Adrenal gland (tissue), 12 donors: ENCODE measurements around the gene ACOT7. TPM values are rescaled to one million over a fixed set of nuclear protein-coding genes. Genes with fewer than 3 reads are reported as not detected.
"Not testable (repeated sequence)": the region's sequence is repeated elsewhere in the genome, so short reads cannot be mapped to it uniquely, and the experiment has no call there.

Experiments
- DNase-seq, 7 donors: peaks; one replicate each; pipeline ENCODE4 v3.0.0-alpha.2; 2019 to 2020
- H3K27ac ChIP-seq, 5 donors: fragments of 200-600 bp; sonication (generic) in 4 of 5; 1 replicate in 3 of 5; 2 replicates in 2 of 5; pipeline versions ENCODE4 v1.5.1 to v1.8.0; 2016 to 2020; ENCODE audit warnings: mild to moderate bottlenecking in 1 of 5
- H3K27me3 ChIP-seq: fragments of 200-600 bp; 2 replicates; pipeline ENCODE4 v1.8.0; 2021
- H3K36me3 ChIP-seq, 2 donors: fragments of 200-600 bp; replicated peaks in 1 of 2; 1 replicate in 1 of 2; 2 replicates in 1 of 2; pipeline versions ENCODE4 v1.5.1 to v1.8.0; 2018 to 2022
- H3K4me1 ChIP-seq, 2 donors: fragments of 200-600 bp; replicated peaks in 1 of 2; 1 replicate in 1 of 2; 2 replicates in 1 of 2; pipeline versions ENCODE4 v1.5.1 to v1.8.0; 2018 to 2021
- H3K4me3 ChIP-seq, 4 donors: fragments of 200-600 bp; sonication (generic) in 3 of 4; one replicate each; pipeline ENCODE4 v1.5.1; 2016 to 2018
- H3K9me3 ChIP-seq, 3 donors: fragments of 200-600 bp; sonication (generic) in 1 of 3; replicated peaks in 1 of 3; 1 replicate in 2 of 3; 2 replicates in 1 of 3; pipeline versions ENCODE4 v1.5.1 to v1.8.0; 2016 to 2021
- CTCF ChIP-seq, 6 experiments: fragments of 450-650 bp in 4 of 6; fragments of 200-600 bp in 2 of 6; sonication (generic) in 1 of 6; IDR thresholded peaks; 1 replicate in 5 of 6; 2 replicates in 1 of 6; pipeline versions ENCODE4 v1.5.1 to v1.8.0; 2016 to 2021; ENCODE audit warnings: antibody characterized with exemption in 6 of 6, mild to moderate bottlenecking in 2 of 6, moderate library complexity in 1 of 6
- POLR2A ChIP-seq, 2 donors: fragments of 450-650 bp; IDR thresholded peaks; one replicate each; pipeline ENCODE4 v1.6.1; 2017; ENCODE audit warnings: antibody characterized with exemption in 2 of 2, mild to moderate bottlenecking in 2 of 2, moderate library complexity in 1 of 2
- WGBS, 4 donors: extraction: QIAGEN DNeasy Blood & Tissue Kit in 2 of 4; methylation state at CpG; one replicate each; pipeline versions ENCODE4 v1.1.5 to v1.1.7; 2013 to 2017; 5-methylcytosine and 5-hydroxymethylcytosine counted together
- intact Hi-C, 2 donors: fragments of 100-400 bp; cut with DNase I; formaldehyde crosslinking; loops; one replicate each; pipeline versions ENCODE4 v1.14.1 to v1.15.0; 2022 to 2023
- polyA plus RNA-seq, 3 donors: library from polyadenylated mRNA; stranded (reverse); fragments of 200-250 nt in 2 of 3; fragments of 350-450 nt in 1 of 3; fragmentation: Illumina TruSeq in 1 of 3; extraction: RNeasy Lipid Tissue Mini Kit (QIAGEN cat#74804) in 1 of 3; gene quantifications; one replicate each; pipeline ENCODE4 v1.2.3, GENCODE V29; 2013 to 2014
- total RNA-seq, 9 donors: library from RNA; depleted of rRNA in 4 of 9; stranded (reverse); fragments of >200 nt in 4 of 9; fragments of 120-200 nt in 1 of 9; fragmentation: NEBNext Ultra II Directional in 1 of 9; extraction: Animal tissue kit (Norgen Biotek cat#: 25700) in 1 of 9; gene quantifications; one replicate each; pipeline versions ENCODE4 v1.1.0 to v1.2.4, GENCODE V29; 2013 to 2023
- donor health status: healthy with polysubstance abuse.
- donor health status: Bipolar disorder and iron deficiency.
- donor health status: DM: yes; HTN: yes; CAD: no.
- donor health status: DM: no; HTN: no; CAD: no.
- donor health status: DM: no; HTN: no; CAD: no.
- donor health status: DM: yes; HTN: yes; CAD: no.

The ACOT7 gene
- total and polyA plus RNA-seq, 12 donors: 8.4 to 29.4 (median 14.5) TPM

DNA sequence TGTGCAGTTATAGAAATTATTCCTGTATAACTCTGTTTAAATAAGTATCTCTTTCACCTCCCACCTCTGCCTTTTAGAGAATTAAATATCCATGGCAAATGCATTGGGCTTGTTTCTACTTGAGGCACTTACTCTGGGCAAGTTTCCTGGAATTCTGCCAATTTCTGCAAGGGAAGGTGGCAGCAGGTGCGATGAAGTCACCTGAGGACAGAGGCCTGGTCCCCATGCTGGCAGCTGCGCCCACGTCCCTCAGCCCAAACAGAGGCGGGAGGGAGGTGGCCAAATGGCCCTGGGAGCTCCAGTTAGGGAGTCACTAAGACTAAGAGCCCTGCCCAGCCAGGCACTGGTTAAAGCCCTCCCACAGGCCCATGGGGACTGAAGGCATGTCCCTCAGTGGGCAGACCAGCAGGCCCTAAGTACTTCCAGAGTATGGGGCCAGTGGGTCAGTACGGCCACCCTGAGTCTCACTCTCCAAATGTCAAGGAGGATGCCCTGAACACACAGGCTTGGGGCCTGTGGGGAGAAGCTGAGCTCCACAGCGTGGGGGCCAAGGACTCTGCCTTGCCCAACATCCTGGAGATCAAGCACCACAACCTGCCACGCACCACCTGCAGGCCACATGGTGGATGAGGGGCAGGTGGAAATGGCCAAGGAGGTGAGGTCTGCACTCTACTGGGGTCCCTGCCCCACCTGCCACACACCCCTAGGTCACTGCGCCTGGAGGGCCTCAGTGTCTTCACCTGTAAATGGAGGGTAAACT, 19.4 kb downstream of the ACOT7 start:
- Histone ChIP-seq H3K36me3 (no peaks in the 10 kb centered on the region), H3K4me1 (no peaks in the 10 kb centered on the region), H3K9me3 (no peaks in the 10 kb centered on the region), H3K4me3 (no peak overlapping the region), H3K27ac (no peak overlapping the region), H3K27me3 (no peaks in the 10 kb centered on the region)
- WGBS, 4 donors: 88 to 96% (median 93%) methylated on average over 4 to 8 of the region's 8 CpGs
- DNase-seq: no peak
- TF ChIP-seq POLR2A (IDR thresholded peaks at IDR 0.05) (no peak), CTCF (IDR thresholded peaks at IDR 0.05) (no peak)
- intact Hi-C loops: loop anchor here in 1 of 2 donors (5.0 kb wide), 1 partner anchor 33 kb away; no protein-coding TSS in a partner anchor

DNA sequence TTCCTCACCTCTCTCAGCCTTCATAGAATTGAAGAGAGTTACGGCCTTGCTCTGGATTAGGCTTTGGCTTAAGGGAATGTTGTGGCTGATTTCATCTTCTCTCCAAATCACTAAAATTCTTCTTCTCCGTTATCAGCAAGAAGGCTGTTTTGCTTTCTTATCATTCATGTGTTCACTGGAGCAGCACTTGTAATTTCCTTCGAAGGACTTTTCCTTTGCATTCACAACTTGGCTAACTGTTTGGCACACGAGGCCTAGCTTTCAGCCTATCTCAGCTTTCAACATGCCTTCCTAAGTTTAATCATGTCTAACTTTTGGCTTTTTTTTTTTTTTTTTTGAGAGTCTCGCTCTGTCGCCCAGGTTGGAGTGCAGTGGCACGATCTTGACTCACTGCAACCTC, 21.3 kb downstream of the ACOT7 start:
- H3K36me3 ChIP-seq, H3K4me3 ChIP-seq, H3K27ac ChIP-seq, H3K4me1 ChIP-seq, H3K27me3 ChIP-seq, DNase-seq, H3K9me3 ChIP-seq: not testable (repeated sequence)
- WGBS, 4 donors: 86 to 90% (median 88%) methylated on average over 7 of the region's 7 CpGs
- intact Hi-C loops: loop anchor here in 1 of 2 donors (5.0 kb wide), 1 partner anchor 35 kb away; no protein-coding TSS in a partner anchor

DNA sequence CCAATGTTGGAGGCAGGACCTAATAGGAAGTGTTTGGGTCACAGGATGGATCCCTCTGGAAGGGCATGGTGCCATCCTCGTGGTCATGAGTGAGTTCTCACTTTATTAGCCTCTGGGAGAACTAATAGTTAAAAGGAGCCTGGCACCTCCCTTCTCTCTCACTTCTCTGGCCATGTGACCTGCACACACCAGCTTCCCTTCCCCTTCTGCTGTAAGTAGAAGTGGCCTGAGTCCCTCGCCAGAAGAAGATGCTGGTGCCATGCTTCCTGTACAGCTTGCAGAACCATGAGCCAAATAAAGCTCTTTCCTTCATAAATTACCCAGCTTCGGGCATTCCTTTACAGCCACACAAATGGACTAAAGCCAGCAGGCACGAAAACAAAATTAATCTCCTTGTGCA, 23.6 kb downstream of the ACOT7 start:
- 57 to 77% (median 63%) methylated on average over 4 of the region's 4 CpGs for WGBS, 4 donors
- no peak for TF ChIP-seq CTCF (IDR thresholded peaks at IDR 0.05)
- TF ChIP-seq POLR2A (IDR thresholded peaks at IDR 0.05): no peak

DNA sequence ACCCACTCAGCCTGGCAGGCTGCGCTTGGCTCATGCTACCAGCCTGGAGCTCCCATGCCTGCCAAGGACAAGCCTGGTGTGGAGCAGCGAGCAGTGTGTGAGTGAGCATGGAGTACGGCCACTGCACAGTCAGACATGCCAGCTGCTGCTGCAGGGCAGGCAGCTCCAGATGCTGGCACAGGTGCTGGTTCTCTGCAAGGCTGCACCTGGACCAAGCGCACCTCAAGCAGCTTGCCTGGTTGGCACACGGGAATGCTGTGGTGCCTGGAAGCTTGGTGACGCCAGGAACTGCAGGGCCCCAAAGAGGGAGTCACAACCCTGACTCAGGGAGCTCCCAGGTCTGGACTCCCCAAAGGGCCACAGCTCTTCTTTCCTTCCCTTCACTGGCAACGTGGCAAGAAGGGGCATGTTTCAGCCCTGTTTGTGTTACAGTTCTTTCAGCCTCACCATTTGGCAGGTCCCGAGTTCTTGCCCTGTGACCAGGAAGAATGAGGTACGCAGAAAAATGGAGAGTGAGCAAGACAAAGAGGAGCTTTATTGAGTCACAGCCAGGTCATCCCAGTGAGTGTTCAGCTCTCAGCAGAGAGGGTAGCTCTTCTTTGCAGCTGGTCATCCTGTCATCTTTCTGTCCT, 26.1 kb downstream of the ACOT7 start:
- intact Hi-C loops: loop anchor here in 1 of 2 donors (5.0 kb wide), 1 partner anchor 35 kb away; no protein-coding TSS in a partner anchor
- H3K27ac ChIP-seq: no peak overlapping the region
- WGBS, 4 donors: 56 to 72% (median 70%) methylated on average over 7 to 9 of the region's 9 CpGs

More for the DNA sequence above, 23.6 kb downstream of the ACOT7 start:
- Histone ChIP-seq H3K36me3 (no peaks in the 10 kb centered on the region), H3K4me1 (no peaks in the 10 kb centered on the region), H3K9me3 (no peaks in the 10 kb centered on the region), H3K27ac (no peak overlapping the region), H3K4me3 (no peak overlapping the region), H3K27me3 (no peaks in the 10 kb centered on the region)
- intact Hi-C loops: loop anchor here in 1 of 2 donors (5.0 kb wide), 1 partner anchor 37 kb away; no protein-coding TSS in a partner anchor
- DNase-seq: no peak

More for the DNA sequence above, 26.1 kb downstream of the ACOT7 start:
- no peaks in the 10 kb centered on the region for H3K9me3 ChIP-seq
- peak in 6 of 7 donors; percentile 66 to 83 (median 78) for DNase-seq
- no peaks in the 10 kb centered on the region for H3K36me3 ChIP-seq
- H3K4me3 ChIP-seq: no peak overlapping the region
- peaks cover 0 to 4% of the 10 kb centered on the region in 2 donors for H3K4me1 ChIP-seq
- no peaks in the 10 kb centered on the region for H3K27me3 ChIP-seq
- TF ChIP-seq CTCF (IDR thresholded peaks at IDR 0.05) (no peak), POLR2A (IDR thresholded peaks at IDR 0.05) (no peak)
